Vagina (tissue), 2 donors: ENCODE results near the gene KDM7A.

Source experiments
- CTCF ChIP-seq, 3 experiments: fragments of 450-650 bp in 2 of 3; fragments of 200-600 bp in 1 of 3; sonication (generic) in 1 of 3; IDR thresholded peaks; one replicate each; pipeline ENCODE4 v1.5.1; 2017 to 2019; ENCODE audit warnings: antibody characterized with exemption in 3 of 3, mild to moderate bottlenecking in 2 of 3, moderate library complexity in 2 of 3
- POLR2A ChIP-seq, 2 donors: fragments of 450-650 bp; IDR thresholded peaks; one replicate each; pipeline ENCODE4 v1.6.1; 2017; ENCODE audit warnings: antibody characterized with exemption in 2 of 2, mild to moderate bottlenecking in 2 of 2, moderate library complexity in 2 of 2

- TF ChIP-seq POLR2A (IDR thresholded peaks at IDR 0.05) (no peak), CTCF (IDR thresholded peaks at IDR 0.05) (no peak)
These were observed 109.7 kb downstream of the KDM7A start for GRCh38 chr7:140067052-140067451.
